Medulla oblongata (tissue), 1 donor: ENCODE measurements around the gene OMA1.
"Not testable (repeated sequence)": the region's sequence is repeated elsewhere in the genome, so short reads cannot be mapped to it uniquely, and the experiment has no call there.

Source experiments
- DNase-seq: peaks from one replicate; pipeline ENCODE4 v3.0.0-alpha.2; 2015; ENCODE audit errors: extremely low spot score

The OMA1 gene

DNA sequence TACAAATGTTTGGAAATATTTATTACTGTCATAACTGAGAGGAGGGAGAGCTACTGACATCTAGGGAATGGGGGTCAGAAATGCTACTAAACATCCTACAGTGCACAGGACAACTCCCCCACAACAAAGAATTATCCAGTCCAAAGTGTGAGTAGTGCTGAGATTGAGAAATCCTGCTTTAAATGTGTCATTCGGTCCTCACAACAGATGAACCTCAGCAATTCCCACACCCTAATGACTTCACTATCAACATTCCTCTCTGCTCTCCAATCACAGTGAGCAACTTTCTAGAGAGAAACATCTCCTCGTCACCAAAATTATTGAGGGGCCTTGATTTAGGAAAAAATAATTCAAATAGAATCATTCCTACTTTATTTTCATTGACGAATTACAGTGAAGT lies 18.0 kb downstream of the OMA1 start:
- no peak for DNase-seq

DNA sequence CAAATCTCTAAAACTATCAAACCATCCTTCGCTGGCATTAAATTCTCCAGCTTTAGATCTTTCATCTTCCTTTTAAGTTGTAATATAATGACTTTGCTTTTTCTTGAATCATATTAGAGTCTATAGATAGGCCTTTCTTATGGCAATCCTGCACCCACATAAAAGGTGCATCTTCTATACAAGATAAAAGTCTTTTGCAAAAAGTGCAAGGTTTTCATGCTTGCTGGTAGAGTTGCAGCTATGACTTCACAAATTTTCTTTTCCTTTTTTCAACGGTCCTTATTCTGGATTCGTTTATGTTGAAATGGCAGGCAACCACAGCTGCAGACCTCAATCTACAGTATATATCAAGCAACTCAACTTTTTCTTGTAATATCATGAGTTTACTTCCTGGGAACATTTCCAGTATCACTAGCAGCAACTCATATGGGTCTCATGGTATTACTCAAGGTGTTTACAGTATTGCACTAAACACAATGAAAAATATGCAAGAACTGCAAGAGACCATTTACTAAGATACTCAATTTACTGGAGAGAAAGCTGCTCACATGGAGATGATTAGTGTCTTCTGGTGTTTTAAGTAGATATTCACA lies 22.1 kb downstream of the OMA1 start:
- DNase-seq = no peak

DNA sequence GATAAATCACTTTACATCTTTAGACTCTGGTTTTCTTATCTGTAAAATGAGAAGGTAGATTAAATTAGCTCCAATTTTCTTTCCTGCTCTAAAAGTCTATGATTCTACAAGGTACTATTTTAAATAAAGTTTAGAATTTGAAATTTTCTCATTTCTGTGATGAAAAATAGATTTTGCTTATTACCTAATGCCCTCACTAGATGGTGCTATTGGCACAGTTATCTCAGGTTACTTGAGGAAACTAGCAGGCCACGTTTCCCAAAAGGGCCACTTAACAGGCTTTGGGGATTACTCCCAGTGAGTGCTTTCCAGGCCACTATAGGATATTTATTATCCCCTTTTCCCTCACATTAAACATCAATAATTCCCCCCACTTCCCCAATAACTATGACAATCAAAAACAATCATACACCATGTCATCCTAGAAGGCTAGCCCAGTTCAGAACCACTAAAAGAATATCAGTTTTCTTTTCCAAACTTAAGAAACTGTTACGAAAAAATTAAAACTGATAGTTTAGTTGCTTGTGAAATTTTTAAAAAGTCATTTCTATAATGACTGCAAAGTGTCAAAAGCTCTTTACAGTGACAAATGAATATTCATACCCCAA lies 30.6 kb downstream of the OMA1 start:
- DNase-seq = peak; percentile 87

DNA sequence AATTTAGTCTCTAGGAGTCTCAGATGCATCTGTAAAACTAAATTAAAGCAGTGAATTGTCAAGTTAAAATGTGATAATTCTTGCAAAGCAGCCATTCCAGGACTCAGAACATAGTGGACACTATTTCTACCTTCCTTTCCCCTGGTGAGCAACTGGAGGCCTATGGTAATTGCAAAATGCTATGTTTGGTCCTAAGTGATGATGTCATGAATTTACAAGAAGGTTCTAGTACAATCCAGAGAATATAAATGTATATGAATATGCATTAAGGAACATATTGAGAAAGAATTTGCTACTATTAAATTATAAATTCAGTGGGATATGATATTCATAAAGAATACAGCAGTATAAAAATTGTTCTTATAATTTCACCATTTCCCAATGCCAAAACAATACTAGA lies 32.6 kb downstream of the OMA1 start:
- DNase-seq = no peak

DNA sequence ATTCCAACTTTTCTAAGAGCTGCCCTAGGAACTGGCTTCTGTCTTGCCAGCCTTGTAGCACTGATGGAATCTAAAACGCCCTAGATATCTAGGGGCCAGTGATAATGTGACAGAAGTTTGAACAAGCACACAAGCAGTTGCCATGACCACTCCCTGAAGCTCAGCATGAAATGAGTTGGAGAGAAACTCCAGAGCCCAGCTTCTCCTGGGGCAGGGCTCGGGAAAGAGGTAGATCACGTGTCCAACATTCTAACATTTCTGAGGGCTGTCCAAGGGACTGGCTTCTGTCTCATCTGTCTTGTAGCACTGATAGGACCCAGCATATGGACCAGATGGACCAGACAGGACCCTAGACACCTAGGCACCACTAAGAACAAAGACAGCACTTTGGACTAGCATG lies 37.9 kb downstream of the OMA1 start:
- DNase-seq = no peak

DNA sequence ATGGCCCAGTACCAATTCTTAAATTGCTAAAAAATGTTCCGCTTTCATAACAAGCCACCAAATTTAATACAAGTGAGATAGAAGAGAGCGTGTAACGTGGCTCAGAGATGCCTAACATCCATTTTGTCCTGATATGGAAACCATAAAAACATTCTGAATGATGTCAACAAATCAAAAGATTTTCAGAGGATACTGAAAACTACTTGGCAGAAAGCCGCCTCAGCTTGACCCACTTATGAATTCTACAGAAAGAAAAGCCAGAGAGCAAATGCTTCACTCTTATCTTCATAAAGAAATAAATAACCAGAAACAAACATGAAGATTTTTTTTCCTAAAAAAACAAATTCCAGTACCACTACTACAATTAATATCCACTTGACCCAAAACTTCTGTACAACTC lies 41.2 kb downstream of the OMA1 start:
- no peak for DNase-seq

DNA sequence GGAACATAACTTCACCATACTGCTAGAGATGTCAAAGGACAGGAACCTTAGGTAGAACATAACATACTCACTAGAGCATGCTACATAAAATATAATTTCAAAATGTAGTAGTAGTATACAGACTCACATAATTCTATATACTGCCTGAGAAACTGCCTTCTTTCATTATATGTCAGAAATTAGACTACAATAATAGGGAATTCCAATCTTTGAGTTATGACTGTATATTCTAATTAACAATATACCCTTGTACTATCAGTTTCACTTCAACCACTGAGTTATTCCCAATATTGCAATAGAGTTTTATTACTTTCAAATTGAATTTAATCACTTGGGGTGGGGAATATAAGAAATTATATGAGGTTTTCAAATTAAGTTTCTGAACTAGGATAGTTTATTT lies 44.0 kb downstream of the OMA1 start:
- DNase-seq = no peak

DNA sequence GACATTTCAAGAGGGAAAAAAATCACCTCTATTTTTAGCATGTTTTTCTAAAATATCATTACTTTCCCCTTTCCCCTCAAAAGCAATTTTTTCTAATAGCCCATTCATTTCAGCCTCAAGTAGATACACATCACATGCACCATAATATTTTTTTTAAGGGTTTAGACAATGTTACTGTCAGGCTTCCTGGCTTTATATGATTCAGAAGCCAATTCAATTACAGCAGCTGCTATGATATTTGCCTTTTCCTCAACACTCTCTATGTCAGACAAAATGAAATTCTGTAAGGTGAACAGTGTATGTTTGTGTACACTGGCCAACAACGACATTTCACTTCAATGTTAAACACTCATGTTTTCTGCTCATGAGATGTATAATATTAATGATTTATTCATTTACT lies 46.5 kb downstream of the OMA1 start:
- DNase-seq = no peak

DNA sequence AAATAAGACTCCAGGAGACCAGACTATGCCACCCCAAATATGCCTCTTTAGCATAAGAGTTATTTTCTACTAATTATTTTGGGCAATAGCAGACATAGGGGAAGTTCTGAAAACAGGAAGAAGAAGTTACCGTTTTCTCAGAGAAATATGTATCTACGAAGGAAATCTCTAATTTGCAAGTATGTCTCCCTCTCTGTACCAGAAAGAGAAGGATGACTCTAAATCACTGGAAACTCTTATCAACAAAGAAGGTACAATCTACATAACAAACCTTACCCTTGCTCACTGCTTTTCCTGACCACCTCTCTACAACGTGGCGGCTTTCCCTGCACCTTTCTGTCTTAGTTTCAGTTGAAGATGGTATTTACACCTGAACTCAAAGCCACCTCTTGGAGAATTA lies 49.0 kb downstream of the OMA1 start:
- DNase-seq = no peak

DNA sequence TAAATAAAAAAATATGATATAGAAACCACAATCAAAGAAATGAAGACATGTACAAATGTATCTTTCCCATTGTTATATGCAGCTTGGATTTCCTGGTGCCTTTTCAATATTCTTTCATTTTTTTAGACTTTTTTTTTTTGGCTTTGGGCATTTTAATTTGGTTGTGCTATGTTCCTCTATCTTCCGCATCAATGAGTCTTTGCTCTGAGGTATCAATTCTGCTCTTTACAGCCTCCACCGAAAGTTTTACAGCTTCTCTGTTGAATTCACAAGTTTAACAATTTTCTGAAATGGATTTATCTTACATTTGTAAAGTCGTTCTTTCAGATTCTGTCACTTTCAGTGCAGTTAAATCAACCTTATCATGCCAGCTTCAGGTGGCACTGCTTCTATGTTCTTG lies 50.5 kb downstream of the OMA1 start:
- DNase-seq = no peak

DNA sequence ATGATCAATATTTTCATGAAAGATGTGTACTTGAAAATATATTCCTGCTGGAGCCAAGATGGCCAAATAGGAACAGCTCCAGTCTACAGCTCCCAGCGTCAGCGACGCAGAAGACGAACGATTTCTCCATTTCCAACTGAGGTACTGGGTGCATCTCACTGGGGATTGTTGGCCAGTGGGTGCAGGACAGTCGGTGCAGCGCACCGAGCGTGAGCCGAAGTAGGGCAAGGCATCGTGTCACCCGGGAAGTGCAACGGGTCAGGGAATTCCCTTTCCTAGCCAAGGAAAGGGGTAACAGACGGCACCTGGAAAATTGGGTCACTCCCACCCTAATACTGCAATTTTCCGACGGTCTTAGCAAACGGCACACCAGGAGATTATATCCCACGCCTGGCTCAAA lies 57.6 kb downstream of the OMA1 start:
- not testable (repeated sequence) for DNase-seq

DNA sequence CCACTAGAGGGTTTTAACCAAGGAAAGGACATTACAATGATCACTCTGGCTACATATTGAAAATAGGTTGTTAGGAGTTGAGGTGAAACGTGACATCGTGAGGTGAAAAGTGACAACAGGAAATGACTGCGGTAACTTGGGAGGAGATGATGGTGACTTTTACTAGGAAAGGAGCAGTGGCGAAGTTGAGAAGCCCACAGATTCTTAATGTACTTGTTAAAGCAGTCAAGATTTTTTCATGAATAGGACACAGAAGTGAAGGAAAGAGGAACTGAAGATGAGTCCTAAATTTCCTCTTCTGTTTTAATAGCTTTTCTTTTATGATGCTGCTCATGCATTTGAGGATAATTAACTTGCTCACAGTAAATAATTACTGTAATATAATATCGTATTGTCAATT lies 59.5 kb downstream of the OMA1 start:
- DNase-seq = no peak

DNA sequence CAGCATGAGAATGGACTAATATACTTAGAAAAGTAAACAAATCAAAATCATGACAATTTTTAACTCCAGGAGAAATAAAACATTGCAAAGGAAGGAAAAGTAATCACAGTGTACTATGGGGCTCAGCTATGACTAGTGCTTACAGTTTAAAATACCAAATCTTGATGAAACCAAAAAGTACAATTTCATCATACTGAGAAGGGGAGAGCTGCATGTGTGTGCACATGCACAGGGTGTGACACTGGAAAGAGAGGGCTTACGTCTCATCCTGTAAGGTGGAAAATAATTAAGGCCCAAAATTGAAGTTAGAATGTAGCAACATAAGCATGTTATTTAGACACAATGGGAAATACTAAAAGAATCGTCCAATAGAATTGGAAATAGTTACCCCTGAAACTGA lies 64.6 kb downstream of the OMA1 start:
- DNase-seq = no peak

DNA sequence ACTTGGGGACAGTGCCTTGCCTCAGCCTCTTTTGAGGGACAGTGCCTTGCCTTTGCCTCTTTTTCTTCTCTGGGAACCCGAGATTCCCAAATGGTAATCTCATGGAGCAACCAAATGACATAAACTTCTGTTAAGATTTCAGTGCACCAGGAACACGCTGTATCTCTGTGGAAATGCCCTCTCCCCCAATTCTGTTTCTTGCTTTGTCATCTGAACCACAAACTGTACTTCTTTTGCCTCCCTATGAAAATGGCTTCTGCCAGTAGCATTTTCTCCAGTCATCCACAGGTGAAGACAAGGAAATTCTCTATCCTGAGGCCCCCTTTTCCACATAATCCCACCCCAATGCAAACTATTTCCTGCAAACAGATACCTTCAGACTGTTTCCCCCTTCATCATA lies 66.3 kb downstream of the OMA1 start:
- DNase-seq = no peak

DNA sequence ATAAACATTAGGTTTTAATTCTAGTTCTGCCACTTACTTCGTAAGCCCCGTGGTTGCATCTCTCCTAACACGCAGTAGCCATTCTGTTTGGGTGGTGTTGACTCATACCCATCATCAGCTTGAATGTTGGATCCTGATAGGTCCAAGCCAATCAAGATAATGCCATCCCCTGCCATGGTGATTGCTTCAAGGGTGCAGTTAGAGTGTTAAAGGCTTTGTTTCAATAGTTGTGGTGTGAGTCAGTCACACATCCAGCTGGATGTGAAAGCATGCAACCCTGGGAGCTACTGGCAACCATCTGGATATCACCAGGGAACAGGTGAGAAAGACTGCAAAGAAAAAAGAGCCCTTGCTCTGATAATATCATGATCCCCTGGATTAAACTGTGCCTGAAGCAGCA lies 69.1 kb downstream of the OMA1 start:
- DNase-seq = no peak

DNA sequence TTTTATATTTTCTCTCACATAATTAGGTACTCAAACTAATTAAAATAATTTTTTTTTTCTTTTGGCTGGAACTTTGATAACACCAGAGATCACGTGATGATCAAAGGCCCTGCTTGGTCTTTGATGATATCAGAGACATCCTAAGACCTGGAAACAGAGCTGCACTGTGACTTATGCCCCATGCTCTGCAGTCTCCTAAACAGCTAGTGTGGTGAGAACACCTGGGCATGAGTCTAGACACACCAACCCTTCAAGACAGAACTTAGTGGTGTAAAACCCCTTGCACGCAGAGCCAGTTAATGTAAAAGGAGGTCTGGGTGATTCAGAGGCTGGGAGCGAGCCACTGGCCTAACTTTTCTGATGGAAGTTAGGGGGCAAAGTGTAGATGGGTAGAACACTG lies 70.3 kb downstream of the OMA1 start:
- DNase-seq = no peak

DNA sequence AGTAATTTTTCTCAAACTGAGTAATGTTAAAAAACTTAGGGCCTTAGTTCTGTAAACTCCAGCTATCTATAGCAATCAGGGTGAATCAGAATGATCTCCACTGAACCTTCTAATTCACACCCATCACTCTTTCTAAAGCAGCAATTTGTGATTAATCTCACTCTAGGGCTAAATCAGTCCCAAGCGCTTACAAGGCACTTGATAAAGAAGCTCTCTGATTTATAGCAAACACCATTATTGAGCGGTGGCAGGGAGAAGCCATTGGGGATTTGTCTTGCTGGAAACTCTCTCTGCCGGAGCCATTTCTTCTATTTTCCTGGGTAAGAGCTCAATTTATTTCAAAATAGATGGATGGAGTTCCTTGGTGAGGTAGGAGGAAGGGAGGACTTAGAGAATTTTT lies 77.0 kb downstream of the OMA1 start:
- DNase-seq = no peak

DNA sequence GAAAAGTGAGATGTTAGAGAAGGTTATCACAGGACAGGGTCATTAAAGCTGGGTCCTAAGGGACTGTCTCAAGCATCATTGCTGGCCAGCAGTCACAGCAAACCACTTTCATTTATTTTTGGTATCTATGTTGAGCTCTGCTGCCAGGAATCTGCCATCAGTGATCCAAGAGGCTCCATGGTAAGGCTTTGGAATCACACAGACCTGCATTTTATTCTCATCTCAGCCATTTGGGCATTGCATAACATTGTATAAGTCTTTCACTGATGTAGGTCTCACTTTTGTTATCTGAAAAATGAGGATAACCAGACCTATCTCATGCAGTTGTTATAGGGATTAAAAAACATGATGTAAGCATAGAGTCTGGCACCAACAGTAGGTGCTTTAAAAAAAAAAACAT lies 77.5 kb downstream of the OMA1 start:
- no peak for DNase-seq

DNA sequence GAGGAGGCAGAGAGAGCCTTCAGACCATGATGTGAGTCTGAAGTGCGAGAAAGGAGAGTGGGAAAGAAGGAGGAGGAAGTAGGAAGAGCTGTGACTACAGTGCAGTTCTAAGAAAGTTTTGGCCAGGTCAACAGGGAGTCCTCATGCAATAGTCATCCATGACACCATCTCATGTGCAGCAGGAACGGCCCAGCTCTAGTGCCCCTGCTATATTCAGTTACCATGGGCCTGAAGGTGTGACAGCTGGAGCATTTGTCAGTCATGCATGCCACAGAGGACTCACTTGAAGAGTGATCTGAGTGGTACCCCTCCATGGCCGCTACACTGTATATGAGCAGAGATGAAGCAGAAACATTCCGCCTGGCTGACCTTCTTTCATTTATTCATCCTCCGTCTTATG lies 77.9 kb downstream of the OMA1 start:
- DNase-seq = no peak

DNA sequence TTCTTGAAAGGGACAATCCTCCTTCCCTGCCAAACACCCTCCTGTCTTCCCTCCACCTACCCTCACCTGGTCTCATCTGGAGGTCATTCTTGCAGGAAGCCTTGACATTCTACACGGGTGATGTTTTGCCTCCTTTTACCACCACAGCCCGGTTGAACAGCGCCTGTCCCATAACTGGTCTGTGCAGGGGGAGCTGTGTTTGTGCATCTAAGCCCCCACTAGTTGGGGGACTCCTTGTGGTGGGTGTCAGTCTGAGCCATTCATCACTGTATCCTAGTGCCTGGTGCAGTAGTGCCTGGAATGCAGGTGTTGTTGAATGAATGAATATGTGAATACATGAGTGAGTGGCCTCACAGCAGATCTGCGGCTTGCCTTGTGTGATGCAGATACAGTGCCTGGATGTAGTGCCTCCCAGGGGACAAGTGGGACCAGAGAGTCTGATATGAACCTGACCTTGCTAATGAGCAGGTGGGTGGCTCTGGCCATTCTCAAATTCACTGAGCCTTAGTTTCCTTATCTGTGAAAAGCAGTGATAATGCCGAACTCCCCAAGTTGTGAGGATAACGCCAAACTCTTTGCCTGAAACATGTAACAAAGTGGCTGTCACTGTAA lies 79.8 kb downstream of the OMA1 start:
- DNase-seq = no peak

DNA sequence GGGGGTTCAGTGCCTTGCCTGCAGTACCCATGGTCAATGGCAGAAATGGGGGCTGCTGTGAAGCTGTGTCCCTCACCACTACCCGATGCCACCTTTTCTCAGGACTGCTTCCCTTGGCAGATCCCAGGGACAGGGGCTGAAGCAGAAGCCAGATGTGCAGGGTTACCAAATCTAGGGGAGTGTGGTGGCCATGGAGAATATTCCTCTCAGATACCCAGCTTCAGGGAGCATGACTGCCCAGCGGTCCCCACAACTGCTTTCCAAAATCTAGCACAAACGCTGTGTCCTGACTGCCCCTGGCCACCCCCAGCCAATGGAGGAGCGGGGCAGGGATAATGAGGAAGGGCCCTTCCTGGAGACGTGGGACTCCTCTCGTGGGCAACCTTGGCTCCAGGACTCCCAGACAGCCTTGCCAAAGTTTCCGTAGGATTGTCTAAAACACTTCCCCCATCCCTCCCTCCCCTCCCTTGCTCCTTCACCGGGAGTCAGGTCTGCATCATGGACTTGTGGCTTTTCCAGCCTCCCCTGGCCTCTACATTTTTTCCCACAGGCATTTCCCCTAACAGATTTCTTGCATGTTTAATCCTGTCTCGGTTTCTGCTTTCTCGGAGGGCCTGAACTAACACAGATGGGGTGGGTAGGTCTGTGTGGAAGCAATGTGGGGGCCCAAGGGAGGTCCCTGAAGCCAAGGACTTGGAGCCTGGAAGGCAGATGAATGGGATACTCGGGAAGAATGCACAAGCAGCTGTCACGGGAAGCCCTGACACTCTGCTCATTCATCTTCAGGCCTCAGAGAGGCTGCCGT lies 80.5 kb downstream of the OMA1 start:
- DNase-seq = no peak

DNA sequence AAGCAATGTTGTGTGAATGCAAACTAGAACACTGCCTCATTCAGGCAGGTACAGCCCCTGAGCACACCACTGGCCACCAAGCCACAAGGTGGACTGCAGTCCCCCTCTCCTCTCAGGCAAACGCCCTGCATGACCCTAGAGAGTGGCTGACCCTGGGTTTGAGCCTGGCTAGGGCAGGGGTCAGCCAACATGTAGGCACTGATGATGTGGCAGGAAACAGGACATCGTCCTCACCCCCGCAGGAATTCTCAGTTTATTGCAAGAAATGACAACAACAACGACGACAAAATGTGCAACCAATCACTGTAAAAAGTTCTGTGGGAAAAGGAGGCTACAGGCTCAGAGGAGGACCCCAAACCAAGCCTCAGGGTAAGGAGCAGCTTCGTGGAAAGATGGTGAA lies 81.3 kb downstream of the OMA1 start:
- no peak for DNase-seq

DNA sequence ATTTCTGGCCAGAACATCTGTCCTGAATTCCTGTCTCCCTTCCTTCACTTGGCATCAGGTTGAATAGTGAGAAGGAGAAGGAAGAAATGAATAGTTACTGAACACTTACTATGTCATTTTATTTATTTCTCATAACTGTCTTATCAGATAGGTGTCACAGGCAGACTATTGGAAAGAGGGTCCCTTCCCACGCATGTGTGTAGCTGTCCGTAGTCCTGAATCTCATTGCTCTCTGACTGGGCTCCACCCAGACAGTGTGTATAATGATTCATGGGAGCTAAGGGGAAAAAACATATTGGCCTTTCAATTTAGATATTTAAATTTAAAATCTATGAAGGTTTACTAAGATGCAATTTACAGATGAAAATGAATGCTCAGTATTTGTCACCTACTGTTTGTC lies 86.1 kb downstream of the OMA1 start:
- no peak for DNase-seq
